ENCODE results near the gene OR51B2. TPM values are rescaled to one million over a fixed set of nuclear protein-coding genes. Genes with fewer than 3 reads are reported as not detected.
A peak's percentile ranks its signal among the peaks of the same experiment; 100 is the strongest.
"Not testable (repeated sequence)": the region's sequence is repeated elsewhere in the genome, so short reads cannot be mapped to it uniquely, and the experiment has no call there.

OR51B2 gene
- total and polyA plus RNA-seq, 2 donors (not counting 1 experiment from before 2014, with no cell fraction given), result not detected

GRCh38 chr11:5367448-5368074, 43.5 kb upstream of the OR51B2 start:
- H3K4me2 ChIP-seq (ENCODE audit: extremely low read depth, insufficient read depth, low read length), result no peak overlapping the region
- peak overlapping the region; percentile 36 for H3K27ac ChIP-seq (ENCODE audit: insufficient read depth, low read length)
- H2AFZ ChIP-seq (ENCODE audit: low read length), result no peak overlapping the region
- H3K9ac ChIP-seq (ENCODE audit: insufficient read depth, low read length), result no peak overlapping the region
- DNase-seq (ENCODE audit: low read depth in 2 of 2), result peak; percentile 72 to 92
- H3K4me3 ChIP-seq (replicated peaks in 1 of 4; ENCODE audit: control extremely low read depth in 1 of 4, insufficient read depth in 1 of 4, low read depth in 3 of 4, low read length in 4 of 4), result no peak overlapping the region
- H4K20me1 ChIP-seq (ENCODE audit: control insufficient read depth, extremely low read depth, insufficient read depth, low read length), result no peaks in the 10 kb centered on the region
- no peaks in the 10 kb centered on the region for H3K9me3 ChIP-seq (ENCODE audit: control insufficient read depth, insufficient read depth, low read depth, low read length)
- peaks cover 25% of the 10 kb centered on the region for H3K4me1 ChIP-seq (ENCODE audit: control insufficient read depth, extremely low read depth, insufficient read depth, low read length)
- no peak for TF ChIP-seq EZH2 (IDR thresholded peaks at IDR 0.05; ENCODE audit: low read length, missing control alignments)
- no peak for TF ChIP-seq CTCF (conservative IDR thresholded peaks at IDR 0.05 in 1 of 2, IDR thresholded peaks at IDR 0.05 in 1 of 2; ENCODE audit: low read depth in 1 of 2, low read length in 2 of 2)
- no peaks in the 10 kb centered on the region for H3K27me3 ChIP-seq (ENCODE audit: control insufficient read depth, insufficient read depth, low read length)
- no peaks in the 10 kb centered on the region for H3K36me3 ChIP-seq (ENCODE audit: control insufficient read depth, insufficient read depth, low read length)
- H3K79me2 ChIP-seq (ENCODE audit: control insufficient read depth, insufficient read depth, low read length), result no peaks in the 10 kb centered on the region

- no peak overlapping the region for H3K9ac ChIP-seq (ENCODE audit: insufficient read depth, low read length)
- peak overlapping the region; percentile 36 for H3K27ac ChIP-seq (ENCODE audit: insufficient read depth, low read length)
Measured at GRCh38 chr11:5366856-5367255, 42.8 kb upstream of the OR51B2 start.

GRCh38 chr11:5366365-5366764, 42.3 kb upstream of the OR51B2 start:
- H3K27ac ChIP-seq (ENCODE audit: insufficient read depth, low read length), result peak overlapping the region; percentile 84

More at GRCh38 chr11:5366856-5367255, 42.8 kb upstream of the OR51B2 start:
- Histone ChIP-seq H3K27me3 (ENCODE audit: control insufficient read depth, insufficient read depth, low read length) (no peaks in the 10 kb centered on the region), H3K79me2 (ENCODE audit: control insufficient read depth, insufficient read depth, low read length) (no peaks in the 10 kb centered on the region), H3K4me2 (ENCODE audit: extremely low read depth, insufficient read depth, low read length) (no peak overlapping the region), H4K20me1 (ENCODE audit: control insufficient read depth, extremely low read depth, insufficient read depth, low read length) (no peaks in the 10 kb centered on the region), H3K4me1 (ENCODE audit: control insufficient read depth, extremely low read depth, insufficient read depth, low read length) (peaks cover 25% of the 10 kb centered on the region), H3K36me3 (ENCODE audit: control insufficient read depth, insufficient read depth, low read length) (no peaks in the 10 kb centered on the region), H2AFZ (ENCODE audit: low read length) (no peak overlapping the region), H3K9me3 (ENCODE audit: control insufficient read depth, insufficient read depth, low read depth, low read length) (no peaks in the 10 kb centered on the region), H3K4me3 (replicated peaks in 1 of 4; ENCODE audit: control extremely low read depth in 1 of 4, insufficient read depth in 1 of 4, low read depth in 3 of 4, low read length in 4 of 4) (no peak overlapping the region)
- DNase-seq (ENCODE audit: low read depth in 2 of 2), result peak in 1 of 2 donors; percentile 61
- no peak for TF ChIP-seq CTCF (conservative IDR thresholded peaks at IDR 0.05 in 1 of 2, IDR thresholded peaks at IDR 0.05 in 1 of 2; ENCODE audit: low read depth in 1 of 2, low read length in 2 of 2)
- TF ChIP-seq EZH2 (IDR thresholded peaks at IDR 0.05; ENCODE audit: low read length, missing control alignments), result no peak

More at GRCh38 chr11:5366365-5366764, 42.3 kb upstream of the OR51B2 start:
- not testable (repeated sequence) for H4K20me1 ChIP-seq (ENCODE audit: control insufficient read depth, extremely low read depth, insufficient read depth, low read length); DNase-seq (ENCODE audit: low read depth in 2 of 2); H3K9ac ChIP-seq (ENCODE audit: insufficient read depth, low read length); H3K36me3 ChIP-seq (ENCODE audit: control insufficient read depth, insufficient read depth, low read length); H2AFZ ChIP-seq (ENCODE audit: low read length); H3K79me2 ChIP-seq (ENCODE audit: control insufficient read depth, insufficient read depth, low read length); H3K4me3 ChIP-seq (replicated peaks in 1 of 4; ENCODE audit: control extremely low read depth in 1 of 4, insufficient read depth in 1 of 4, low read depth in 3 of 4, low read length in 4 of 4); H3K9me3 ChIP-seq (ENCODE audit: control insufficient read depth, insufficient read depth, low read depth, low read length); H3K27me3 ChIP-seq (ENCODE audit: control insufficient read depth, insufficient read depth, low read length); H3K4me2 ChIP-seq (ENCODE audit: extremely low read depth, insufficient read depth, low read length)
- H3K4me1 ChIP-seq (ENCODE audit: control insufficient read depth, extremely low read depth, insufficient read depth, low read length), result peaks cover 25% of the 10 kb centered on the region

Measured in fibroblast of lung (primary cell).